Endodermal cell (in vitro differentiated cells): Measurements from ENCODE around the gene C10orf95. TPM values are rescaled to one million over a fixed set of nuclear protein-coding genes. Genes with fewer than 3 reads are reported as not detected.
A peak's percentile ranks its signal among the peaks of the same experiment; 100 is the strongest.

Experiments
- DNase-seq: peaks from one replicate; pipeline ENCODE4 v3.0.0-alpha.2; 2017
- H3K27ac ChIP-seq: 2 replicates; pipeline ENCODE4 v1.5.1; 2013; ENCODE audit warnings: mild to moderate bottlenecking, low read depth, low read length, moderate library complexity
- H3K27me3 ChIP-seq: 2 replicates; pipeline ENCODE4 v1.6.1; 2013; ENCODE audit warnings: mild to moderate bottlenecking, low read length, moderate library complexity; ENCODE audit not compliant: insufficient read depth, control insufficient read depth, poor library complexity, severe bottlenecking
- H3K36me3 ChIP-seq: 2 replicates; pipeline ENCODE4 v1.7.0; 2013; ENCODE audit warnings: mild to moderate bottlenecking, low read length, moderate library complexity; ENCODE audit not compliant: control insufficient read depth, insufficient read depth
- H3K4me1 ChIP-seq: one replicate; pipeline ENCODE4 v1.7.0; 2013; ENCODE audit warnings: low read length; ENCODE audit not compliant: control insufficient read depth, insufficient read depth
- H3K4me3 ChIP-seq: 2 replicates; pipeline ENCODE4 v1.5.1; 2013; ENCODE audit warnings: mild to moderate bottlenecking, low read length, moderate library complexity
- H3K9ac ChIP-seq: 2 replicates; pipeline ENCODE4 v1.6.1; 2013; ENCODE audit warnings: mild to moderate bottlenecking, low read length, moderate library complexity; ENCODE audit not compliant: poor library complexity, severe bottlenecking; ENCODE audit errors: extremely low read depth
- H3K9me3 ChIP-seq: 2 replicates; pipeline ENCODE4 v1.6.1; 2013; ENCODE audit warnings: mild to moderate bottlenecking, low read length, moderate library complexity; ENCODE audit not compliant: control insufficient read depth
- H3K27ac Mint-ChIP-seq: 2 replicates; pipeline ENCODE4 v1.8.0; 2020; ENCODE audit warnings: mixed read lengths
- H3K27me3 Mint-ChIP-seq: 2 replicates; pipeline ENCODE4 v1.8.0; 2021; ENCODE audit warnings: mild to moderate bottlenecking, mixed read lengths; ENCODE audit not compliant: insufficient read depth
- H3K36me3 Mint-ChIP-seq: 2 replicates; pipeline ENCODE4 v1.8.0; 2020; ENCODE audit warnings: low read depth, mixed read lengths
- H3K4me1 Mint-ChIP-seq: 2 replicates; pipeline ENCODE4 v1.8.0; 2020; ENCODE audit warnings: mixed read lengths
- H3K4me3 Mint-ChIP-seq: 2 replicates; pipeline ENCODE4 v1.8.0; 2020; ENCODE audit warnings: mild to moderate bottlenecking, moderate library complexity, mixed read lengths
- H3K9me3 Mint-ChIP-seq: 2 replicates; pipeline ENCODE4 v1.8.0; 2020; ENCODE audit warnings: mild to moderate bottlenecking, mixed read lengths
- WGBS, 2 experiments: methylation state at CpG; one replicate each; pipeline versions ENCODE4 v1.1.5 to v1.1.7; 2013; ENCODE audit warnings: missing lambda C conversion rate in 2 of 2, mixed read lengths in 1 of 2; ENCODE audit not compliant: insufficient coverage in 1 of 2, insufficient read length in 1 of 2; 5-methylcytosine and 5-hydroxymethylcytosine counted together
- total RNA-seq, 2 donors: library from RNA; stranded (reverse); fragmentation: NEBNext Ultra II Directional in 1 of 2; extraction: Animal tissue kit (Norgen Biotek cat#: 25700) in 1 of 2; gene quantifications; 2 replicates in 1 of 2; 3 replicates in 1 of 2; pipeline ENCODE4 v1.2.1, GENCODE V29; 2021
- TF ChIP-seq, protein P1 (sequence below): fragments of 200-600 bp; sonication (generic); conservative IDR thresholded peaks from 2 replicates; pipeline ENCODE4 v1.5.0; 2021; ENCODE audit warnings: antibody characterized with exemption, mild to moderate bottlenecking

C10orf95 gene
- total RNA-seq, 2 donors from 2014 or later: 0.35 to 0.93 TPM

DNA sequence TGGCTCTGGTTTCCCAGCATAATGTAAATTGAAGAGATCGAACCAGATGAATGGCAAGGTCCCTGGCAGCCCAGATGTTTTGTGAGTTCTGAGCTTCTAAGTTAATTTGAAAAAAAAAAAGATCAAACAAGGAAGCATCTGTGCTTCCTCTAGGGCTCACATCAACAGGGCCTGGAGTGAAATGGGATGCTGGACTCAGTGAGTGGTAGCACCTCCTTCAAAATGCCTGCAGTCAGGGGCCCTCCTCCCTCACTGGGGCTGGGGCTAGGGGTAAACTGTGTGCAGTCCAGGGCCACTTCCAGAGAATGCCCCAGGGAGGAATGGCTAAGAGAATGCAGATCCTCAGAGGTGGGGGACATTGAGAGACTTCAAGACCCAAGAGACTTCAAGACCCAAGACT is 13.0 kb downstream of the C10orf95 start:
- 73 to 93% methylated on average over 1 of the region's 1 CpG for whole genome bisulfite sequencing, 2 experiments
- Histone ChIP-seq H3K4me3 (no peak overlapping the region), H3K9ac (no peak overlapping the region), H3K9me3 (no peaks in the 10 kb centered on the region), H3K27me3 (peaks cover 40% of the 10 kb centered on the region), H3K27ac (no peak overlapping the region), H3K4me1 (peaks cover 9% of the 10 kb centered on the region), H3K36me3 (no peaks in the 10 kb centered on the region)
- Mint-ChIP-seq H3K4me1 (peaks cover 11% of the 10 kb centered on the region), H3K27me3 (peaks cover 54% of the 10 kb centered on the region), H3K36me3 (no peaks in the 10 kb centered on the region), H3K4me3 (no peak overlapping the region), H3K9me3 (no peaks in the 10 kb centered on the region), H3K27ac (no peak overlapping the region)
- no peak for DNase-seq
- TF ChIP-seq, protein P1, sequence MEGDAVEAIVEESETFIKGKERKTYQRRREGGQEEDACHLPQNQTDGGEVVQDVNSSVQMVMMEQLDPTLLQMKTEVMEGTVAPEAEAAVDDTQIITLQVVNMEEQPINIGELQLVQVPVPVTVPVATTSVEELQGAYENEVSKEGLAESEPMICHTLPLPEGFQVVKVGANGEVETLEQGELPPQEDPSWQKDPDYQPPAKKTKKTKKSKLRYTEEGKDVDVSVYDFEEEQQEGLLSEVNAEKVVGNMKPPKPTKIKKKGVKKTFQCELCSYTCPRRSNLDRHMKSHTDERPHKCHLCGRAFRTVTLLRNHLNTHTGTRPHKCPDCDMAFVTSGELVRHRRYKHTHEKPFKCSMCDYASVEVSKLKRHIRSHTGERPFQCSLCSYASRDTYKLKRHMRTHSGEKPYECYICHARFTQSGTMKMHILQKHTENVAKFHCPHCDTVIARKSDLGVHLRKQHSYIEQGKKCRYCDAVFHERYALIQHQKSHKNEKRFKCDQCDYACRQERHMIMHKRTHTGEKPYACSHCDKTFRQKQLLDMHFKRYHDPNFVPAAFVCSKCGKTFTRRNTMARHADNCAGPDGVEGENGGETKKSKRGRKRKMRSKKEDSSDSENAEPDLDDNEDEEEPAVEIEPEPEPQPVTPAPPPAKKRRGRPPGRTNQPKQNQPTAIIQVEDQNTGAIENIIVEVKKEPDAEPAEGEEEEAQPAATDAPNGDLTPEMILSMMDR: no peak

DNA sequence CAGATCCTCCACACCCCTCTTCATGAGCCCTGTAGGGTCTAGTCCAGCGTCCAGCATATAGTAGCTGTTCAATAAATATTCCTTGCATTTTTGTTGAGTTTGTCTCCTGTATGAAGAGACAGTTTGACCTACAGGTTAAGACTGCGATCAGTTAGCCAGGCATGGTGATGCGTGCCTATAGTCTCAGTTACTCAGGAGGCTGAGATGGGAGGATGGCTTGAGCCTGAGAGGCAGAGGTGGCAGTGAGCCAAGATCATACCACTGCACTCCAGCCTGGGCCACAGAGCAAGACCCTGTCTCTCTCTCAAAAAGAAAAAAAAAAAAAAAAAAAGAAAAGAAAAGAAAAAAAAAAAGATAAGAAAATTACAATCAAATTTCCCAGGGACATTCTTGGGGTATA is 13.8 kb downstream of the C10orf95 start:
- Mint-ChIP-seq H3K4me1 (peaks cover 11% of the 10 kb centered on the region), H3K9me3 (no peaks in the 10 kb centered on the region), H3K4me3 (no peak overlapping the region), H3K27me3 (peaks cover 62% of the 10 kb centered on the region), H3K27ac (no peak overlapping the region), H3K36me3 (no peaks in the 10 kb centered on the region)
- TF ChIP-seq, protein P1: no peak
- DNase-seq: no peak
- WGBS, 2 experiments: 95% methylated on average over 3 of the region's 3 CpGs; no CpG with 5 or more reads in 1 of the 2 experiments
- peaks cover 9% of the 10 kb centered on the region for H3K4me1 ChIP-seq
- no peaks in the 10 kb centered on the region for H3K9me3 ChIP-seq
- no peak overlapping the region for H3K27ac ChIP-seq
- H3K36me3 ChIP-seq: no peaks in the 10 kb centered on the region
- H3K4me3 ChIP-seq: no peak overlapping the region
- H3K27me3 ChIP-seq: peaks cover 41% of the 10 kb centered on the region
- H3K9ac ChIP-seq: no peak overlapping the region

DNA sequence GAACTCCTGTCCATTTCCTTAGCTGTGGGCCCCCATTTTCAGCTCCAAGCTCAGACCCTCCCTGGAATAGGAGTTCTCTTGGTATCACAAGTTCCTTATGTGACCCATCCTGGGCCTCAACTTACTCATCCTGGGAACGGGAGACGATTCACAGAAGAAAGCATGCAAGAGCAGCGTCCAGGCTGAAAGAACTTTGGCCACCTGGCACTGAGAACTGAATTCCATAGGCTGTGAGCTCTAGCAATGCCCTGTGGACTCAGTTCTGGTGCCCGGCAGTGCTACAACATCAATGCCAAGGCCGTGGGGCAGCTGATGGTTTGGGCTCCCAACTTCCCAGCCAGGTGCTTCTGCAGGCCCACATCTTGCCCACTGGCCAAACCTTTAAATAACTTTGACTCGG is 15.0 kb downstream of the C10orf95 start:
- Histone ChIP-seq H3K27ac (no peak overlapping the region), H3K4me3 (no peak overlapping the region), H3K36me3 (no peaks in the 10 kb centered on the region), H3K27me3 (peaks cover 32% of the 10 kb centered on the region), H3K4me1 (peaks cover 9% of the 10 kb centered on the region), H3K9me3 (no peaks in the 10 kb centered on the region), H3K9ac (no peak overlapping the region)
- H3K4me3 Mint-ChIP-seq: peak overlapping the region; percentile 38
- peaks cover 2% of the 10 kb centered on the region for H3K36me3 Mint-ChIP-seq
- 91 to 92% methylated on average over 6 of the region's 6 CpGs for WGBS, 2 experiments
- H3K4me1 Mint-ChIP-seq: peaks cover 16% of the 10 kb centered on the region
- TF ChIP-seq, protein P1: no peak
- no peak overlapping the region for H3K27ac Mint-ChIP-seq
- H3K27me3 Mint-ChIP-seq: peaks cover 57% of the 10 kb centered on the region
- DNase-seq: no peak
- H3K9me3 Mint-ChIP-seq: no peaks in the 10 kb centered on the region
